Pancreas (tissue), 10 donors: ENCODE data around the gene C21orf58. TPM values are rescaled to one million over a fixed set of nuclear protein-coding genes. Genes with fewer than 3 reads are reported as not detected.

Experiments
- ATAC-seq, 4 donors: fragments of 200-7000 bp; cut with Tn5 transposase; one replicate each; pipeline versions ENCODE4 v1.8.0 to v1.9.1; 2020; ENCODE audit warnings: mild to moderate bottlenecking in 4 of 4, moderate library complexity in 4 of 4
- DNase-seq, 6 donors: peaks; one replicate each; pipeline ENCODE4 v3.0.0-alpha.2; 2020
- FAIRE-seq: peaks from 2 replicates; lab custom pipeline; 2012; peaks lifted over from hg19 to GRCh38; lab: Jason Lieb, UNC
- H3K27ac ChIP-seq, 4 donors: fragments of 200-600 bp; sonication (generic); 1 replicate in 3 of 4; 2 replicates in 1 of 4; pipeline versions ENCODE4 v1.5.0 to v1.8.0; 2020
- H3K27me3 ChIP-seq, 4 donors: fragments of 200-600 bp; one replicate each; pipeline ENCODE4 v1.8.0; 2021
- H3K36me3 ChIP-seq, 3 donors: fragments of 200-600 bp; sonication (generic) in 1 of 3; one replicate each; pipeline versions ENCODE4 v1.5.0 to v1.8.0; 2020 to 2021
- H3K4me1 ChIP-seq, 3 donors: fragments of 200-600 bp; one replicate each; pipeline ENCODE4 v1.8.0; 2021
- H3K4me3 ChIP-seq, 4 donors: fragments of 200-600 bp; sonication (generic) in 2 of 4; one replicate each; pipeline versions ENCODE4 v1.5.0 to v1.8.0; 2020 to 2021
- H3K9me3 ChIP-seq, 4 donors: fragments of 200-600 bp; one replicate each; pipeline ENCODE4 v1.8.0; 2021
- CTCF ChIP-seq, 4 donors: fragments of 200-600 bp; sonication (generic) in 3 of 4; IDR thresholded peaks; one replicate each; pipeline versions ENCODE4 v1.5.0 to v1.8.0; 2021; ENCODE audit warnings: antibody characterized with exemption in 4 of 4
- WGBS, 2 donors: extraction: QIAGEN DNeasy Blood & Tissue Kit; methylation state at CpG; one replicate each; pipeline ENCODE4 v1.1.7; 2013; 5-methylcytosine and 5-hydroxymethylcytosine counted together
- intact Hi-C, 3 donors: fragments of 100-400 bp; cut with DNase I; formaldehyde crosslinking; loops; one replicate each; pipeline versions ENCODE4 v1.11.1 to v1.14.2; 2022
- polyA plus RNA-seq, 2 donors: library from polyadenylated mRNA; stranded (reverse); fragments of 200-250 nt; gene quantifications; one replicate each; pipeline ENCODE4 v1.2.3, GENCODE V29; 2013
- total RNA-seq, 6 donors: library from RNA; stranded (reverse); fragmentation: NEBNext Ultra II Directional in 4 of 6; extraction: Animal tissue kit (Norgen Biotek cat#: 25700) in 4 of 6; gene quantifications; one replicate each; pipeline versions ENCODE4 v1.2.1 to v1.2.4, GENCODE V29; 2021 to 2023
- donor health status: healthy with polysubstance abuse.
- donor health status: DM: no; HTN: no; CAD: no; lungs with moderate emphysema.
- donor health status: DM: no; HTN: no; CAD: no.
- donor health status: control.
- donor health status: control.
- donor health status: Bipolar disorder and iron deficiency.
- donor health status: DM: yes; HTN: yes; CAD: no.
- donor health status: DM: no; HTN: no; CAD: no.
- donor health status: DM: no; HTN: no; CAD: no.
- donor health status: DM: yes; HTN: yes; CAD: no.

Gene C21orf58
- total and polyA plus RNA-seq, 8 donors, result 0.88 to 13.1 (median 2.7) TPM

- peaks cover 0 to 40% (median 18%) of the 10 kb centered on the region in 3 donors for H3K36me3 ChIP-seq
- DNase-seq (peak in 1 of 6 donors; percentile 42), ATAC-seq (no peak)
Observed at GRCh38 chr21:46346296-46347202, 22.9 kb upstream of the C21orf58 start.

GRCh38 chr21:46345861-46346260 lies 22.2 kb upstream of the C21orf58 start:
- H3K4me3 ChIP-seq, result no peak overlapping the region
- intact Hi-C loops, result no loop called here
- WGBS, 2 donors, result 91 to 93% methylated on average over 14 of the region's 14 CpGs
- TF ChIP-seq CTCF (IDR thresholded peaks at IDR 0.05), result no peak
- no peak overlapping the region for H3K27ac ChIP-seq
- FAIRE-seq (no peak), ATAC-seq (no peak), DNase-seq (no peak)
- no peaks in the 10 kb centered on the region for H3K9me3 ChIP-seq
- no peaks in the 10 kb centered on the region for H3K27me3 ChIP-seq
- H3K4me1 ChIP-seq, result no peaks in the 10 kb centered on the region
- peaks cover 0 to 37% (median 15%) of the 10 kb centered on the region in 3 donors for H3K36me3 ChIP-seq

More at GRCh38 chr21:46346296-46347202, 22.9 kb upstream of the C21orf58 start:
- Histone ChIP-seq H3K27ac (no peak overlapping the region), H3K4me3 (no peak overlapping the region), H3K27me3 (no peaks in the 10 kb centered on the region), H3K9me3 (no peaks in the 10 kb centered on the region), H3K4me1 (no peaks in the 10 kb centered on the region)
- intact Hi-C loops, result no loop called here
- FAIRE-seq, result no peak
- TF ChIP-seq CTCF (IDR thresholded peaks at IDR 0.05), result no peak
- 91 to 93% methylated on average over 34 of the region's 34 CpGs for WGBS, 2 donors

- intact Hi-C loops, result no loop called here
- ATAC-seq (no peak), FAIRE-seq (no peak), DNase-seq (no peak)
- no peaks in the 10 kb centered on the region for H3K27me3 ChIP-seq
- H3K9me3 ChIP-seq, result no peaks in the 10 kb centered on the region
- H3K27ac ChIP-seq, result no peak overlapping the region
- no peaks in the 10 kb centered on the region for H3K4me1 ChIP-seq
- 95% methylated on average over 20 of the region's 20 CpGs for WGBS, 2 donors
- no peak for TF ChIP-seq CTCF (IDR thresholded peaks at IDR 0.05)
- no peak overlapping the region for H3K4me3 ChIP-seq
- H3K36me3 ChIP-seq, result peaks cover 0 to 22% (median 7%) of the 10 kb centered on the region in 3 donors
Observed at GRCh38 chr21:46344219-46344915, 20.7 kb upstream of the C21orf58 start.

GRCh38 chr21:46340998-46341397 lies 17.3 kb upstream of the C21orf58 start:
- Histone ChIP-seq H3K27ac (no peak overlapping the region), H3K27me3 (no peaks in the 10 kb centered on the region), H3K9me3 (no peaks in the 10 kb centered on the region), H3K4me1 (no peaks in the 10 kb centered on the region), H3K36me3 (peaks cover 0 to 16% (median 0%) of the 10 kb centered on the region in 3 donors), H3K4me3 (no peak overlapping the region)
- ATAC-seq (no peak), DNase-seq (no peak), FAIRE-seq (no peak)
- intact Hi-C loops, result no loop called here
- 91 to 98% methylated on average over 6 to 8 of the region's 8 CpGs for WGBS, 2 donors
- TF ChIP-seq CTCF (IDR thresholded peaks at IDR 0.05), result no peak
